ENCODE measurements around the gene MRM2.

The MRM2 gene

DNA sequence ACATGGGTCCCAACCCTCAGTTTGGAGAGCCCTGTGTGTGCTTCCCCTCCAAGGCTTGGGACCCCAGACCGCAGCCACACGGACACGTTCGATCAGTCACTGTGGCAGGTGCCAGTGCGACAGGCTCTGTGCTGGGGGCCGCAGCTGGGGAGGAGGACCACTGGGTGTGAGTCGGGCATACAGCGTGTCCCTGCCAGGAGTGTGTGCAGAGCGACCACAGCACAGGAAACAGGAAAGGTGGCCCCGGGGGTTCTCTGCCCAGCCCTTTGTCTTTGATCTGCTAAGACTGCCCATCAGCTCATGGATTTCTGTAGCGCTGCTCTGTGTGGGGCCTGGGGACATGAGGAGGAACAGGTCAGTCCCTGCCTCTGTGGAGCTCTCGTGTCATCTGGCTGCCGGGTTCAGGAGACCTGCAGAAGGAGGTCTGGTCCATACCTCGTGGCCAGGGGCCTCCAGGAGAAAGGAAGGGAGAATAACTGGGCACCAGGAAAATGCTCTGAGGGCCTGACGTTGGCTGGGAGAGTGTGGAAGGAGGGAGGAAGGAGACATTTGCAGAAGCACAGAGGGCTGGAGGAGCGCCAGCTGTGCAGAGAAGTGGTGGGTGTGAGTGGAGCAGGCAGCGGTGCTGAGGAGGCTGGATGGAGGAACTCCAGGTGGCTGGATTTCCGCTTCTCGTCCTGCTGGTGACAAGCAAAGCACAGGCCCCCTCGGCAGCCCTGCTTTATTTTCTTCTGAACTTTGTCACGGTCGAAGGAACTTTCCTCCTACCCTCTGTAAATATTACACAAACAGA is 4.1 kb upstream of the MRM2 start:
- no peak for DNase-seq

DNA sequence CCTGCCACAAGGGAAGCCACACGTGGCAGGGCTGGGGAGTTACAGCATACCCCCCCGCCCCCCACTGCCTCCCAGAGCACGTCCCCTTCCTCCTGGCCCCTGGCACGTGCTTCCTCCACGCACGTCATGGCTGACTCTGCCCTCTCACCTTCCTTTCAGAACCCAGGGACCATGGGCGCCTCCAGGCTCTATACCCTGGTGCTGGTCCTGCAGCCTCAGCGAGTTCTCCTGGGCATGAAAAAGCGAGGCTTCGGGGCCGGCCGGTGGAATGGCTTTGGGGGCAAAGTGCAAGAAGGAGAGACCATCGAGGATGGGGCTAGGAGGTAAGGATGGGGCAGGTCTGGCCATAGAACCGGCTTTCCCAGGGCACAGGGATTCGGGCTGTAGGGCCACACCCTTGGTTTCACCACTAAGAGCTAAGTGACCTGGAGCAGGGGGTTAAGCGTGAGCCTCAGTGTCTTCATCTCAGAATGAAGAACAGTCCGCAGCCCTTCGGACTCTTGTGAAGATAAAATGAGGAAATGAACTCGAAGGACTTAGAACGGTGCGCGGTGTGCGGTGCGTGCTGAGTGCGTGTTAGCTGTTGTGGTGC is 2.5 kb upstream of the MRM2 start:
- DNase-seq = no peak

DNA sequence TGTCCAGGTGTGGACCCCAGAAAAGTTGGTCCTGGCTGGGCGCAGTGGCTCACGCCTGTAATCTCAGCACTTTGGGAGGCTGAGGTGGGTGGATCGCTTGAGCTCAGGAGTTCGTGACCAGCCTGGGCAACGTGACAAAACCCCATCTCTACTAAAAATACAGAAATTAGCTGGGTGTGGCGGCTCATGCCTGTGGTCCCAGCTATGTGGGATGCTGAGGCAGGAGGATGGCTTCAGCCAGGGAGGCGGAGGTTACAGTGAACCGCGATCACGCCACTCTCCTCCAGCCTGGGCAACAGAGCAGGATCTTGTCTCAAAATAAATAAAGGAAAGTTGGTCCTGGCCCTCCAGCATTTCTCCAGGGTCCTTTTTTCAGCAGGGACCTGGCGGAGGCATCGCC is 1.5 kb upstream of the MRM2 start:
- no peak for DNase-seq

DNA sequence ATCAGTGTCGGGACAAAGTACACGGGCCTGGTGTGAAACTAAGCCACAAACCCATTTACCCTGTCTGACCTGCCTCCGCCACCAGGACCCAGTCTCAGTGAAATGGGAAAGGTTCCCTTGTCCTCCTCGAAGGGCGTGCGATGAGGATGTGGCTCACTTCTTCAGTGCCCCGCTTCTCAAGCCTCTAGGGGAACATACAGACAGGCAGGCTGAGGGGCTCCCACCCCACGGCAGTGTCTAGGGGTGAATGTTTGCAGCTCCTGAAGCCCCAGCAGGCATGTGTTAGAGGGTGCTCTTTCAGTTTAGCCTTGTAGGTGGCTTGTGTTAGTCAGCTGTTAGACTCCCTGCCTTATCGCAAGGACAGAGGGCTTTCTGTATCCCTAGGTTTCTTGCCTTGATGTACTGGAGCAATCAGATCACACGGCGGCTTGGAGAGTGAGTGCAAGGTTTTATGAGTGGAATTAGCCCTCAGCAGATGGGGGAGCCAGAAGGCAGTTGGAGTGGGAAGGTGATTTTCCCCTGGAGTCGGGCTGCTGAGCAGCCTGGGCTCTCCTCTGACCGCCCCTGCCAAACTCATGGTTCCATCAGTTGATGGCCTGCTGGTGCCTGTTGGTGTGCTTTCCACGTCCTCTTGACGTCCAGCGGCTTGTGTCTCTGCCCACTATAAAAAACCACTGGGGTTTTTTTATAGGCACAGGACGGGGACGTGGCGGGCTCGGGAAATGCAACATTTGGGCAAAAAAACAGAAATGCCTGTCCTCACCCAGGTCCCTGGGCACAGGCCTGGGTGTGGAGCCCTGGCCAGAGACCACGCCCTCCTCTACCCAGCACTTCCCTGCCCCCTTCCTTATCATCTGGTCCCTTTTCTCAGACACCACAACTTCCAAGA is 780 bp upstream of the MRM2 start:
- DNase-seq = peak; percentile 5

DNA sequence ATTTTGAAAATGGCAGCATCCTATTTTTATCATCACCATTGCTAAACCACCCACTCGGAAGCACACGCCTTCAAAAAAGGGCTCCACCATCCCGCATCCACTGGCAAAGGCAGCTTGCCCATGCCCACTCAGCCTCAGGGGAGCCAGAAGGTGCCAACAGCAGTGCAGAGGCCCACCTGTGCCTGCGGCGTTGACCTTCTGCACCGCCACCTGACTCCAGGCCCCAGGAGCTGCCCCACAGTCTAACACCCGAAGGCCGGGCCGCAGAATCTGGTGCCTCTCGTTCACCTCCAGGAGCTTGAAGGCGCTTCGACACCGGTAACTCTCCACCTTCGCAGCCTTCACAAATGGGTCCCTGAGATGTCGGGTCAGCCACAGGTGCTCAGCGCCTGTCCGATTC is 2.8 kb downstream of the MRM2 start:
- no peak for DNase-seq

DNA sequence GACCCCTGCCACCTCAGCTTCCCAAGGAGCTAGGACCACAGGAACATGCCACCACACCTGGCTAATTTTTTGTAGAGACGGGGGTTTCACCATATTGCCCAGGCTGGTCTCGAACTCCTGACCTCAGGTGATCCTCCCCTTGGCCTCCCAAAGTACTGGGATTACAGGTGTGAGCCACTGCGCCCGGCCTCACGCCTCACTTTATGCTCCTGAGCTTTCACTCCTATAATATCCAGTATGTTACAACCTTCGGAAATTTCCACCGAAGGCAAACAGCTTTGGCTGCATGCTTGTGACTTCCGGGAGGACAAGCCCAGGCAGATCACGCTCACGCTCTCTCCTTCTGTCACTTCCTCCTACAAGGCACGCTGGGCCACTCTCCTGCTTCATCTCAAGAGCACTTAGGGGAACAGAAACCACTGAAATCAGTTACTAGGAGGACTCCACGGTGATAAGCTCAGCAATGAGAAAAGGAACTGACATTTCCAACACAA is 4.8 kb downstream of the MRM2 start:
- no peak for DNase-seq

DNA sequence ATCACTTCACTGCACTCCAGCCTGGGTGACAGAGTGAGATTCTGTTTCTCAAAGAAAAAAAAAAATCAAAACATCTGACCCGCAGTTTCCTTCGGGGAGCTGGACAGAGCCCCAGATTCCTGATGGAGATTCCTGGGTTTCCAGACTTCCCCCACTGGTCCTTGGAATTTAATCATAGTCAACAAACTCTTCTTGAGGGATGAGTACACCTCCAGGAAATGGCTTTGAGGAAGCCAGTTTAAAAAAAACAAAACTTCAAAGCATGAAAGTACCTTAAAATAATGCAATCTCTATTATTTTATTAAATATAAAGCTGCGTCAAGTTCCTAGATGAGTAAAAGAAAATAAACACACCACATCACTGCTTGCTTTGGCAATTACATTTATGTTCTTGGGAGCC is 8.1 kb downstream of the MRM2 start:
- DNase-seq = no peak

DNA sequence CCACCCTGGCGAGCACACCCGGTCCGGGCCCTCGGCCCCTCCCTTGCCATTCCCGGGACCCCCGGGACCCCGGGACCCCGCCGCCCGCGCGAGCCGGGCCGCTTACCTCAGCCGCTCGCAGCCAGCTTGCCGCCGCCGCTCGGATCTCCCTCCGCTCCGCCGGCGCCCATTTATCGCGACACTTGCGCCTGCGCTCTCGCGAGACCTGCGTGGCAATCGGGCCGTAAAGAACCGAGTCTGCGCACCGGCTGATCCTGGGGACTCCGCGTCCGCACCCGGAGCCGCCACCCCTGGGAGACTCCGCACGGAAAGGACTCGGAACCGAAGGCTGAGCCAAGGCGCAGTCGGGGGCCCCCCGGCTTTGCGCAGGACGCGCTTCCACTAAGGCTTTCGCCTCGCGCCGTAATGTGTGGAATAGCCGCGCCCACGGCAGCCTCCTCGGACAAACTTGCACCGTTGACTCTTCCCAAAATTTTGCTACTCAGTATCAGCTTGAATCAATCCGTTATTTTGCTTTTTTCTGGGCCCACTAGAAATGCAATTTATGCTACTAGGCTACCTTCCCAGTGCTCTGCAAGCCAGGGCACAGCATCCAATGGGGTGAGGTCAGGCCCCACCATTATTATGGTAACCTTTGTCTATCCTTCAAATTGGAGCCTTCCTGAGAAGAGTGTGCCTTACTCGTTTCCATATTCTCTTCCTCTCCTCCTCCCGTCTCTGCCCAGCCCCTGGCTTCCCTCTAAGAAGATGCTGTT is 9.1 kb downstream of the MRM2 start, which contains the start of gene MAD1L1:
TSS of gene MAD1L1 (minus strand) at position 180 of the 755 bp plus-strand sequence. CDS start 2,812 bp downstream, outside the sequence.
- peak; percentile 92 for DNase-seq

DNA sequence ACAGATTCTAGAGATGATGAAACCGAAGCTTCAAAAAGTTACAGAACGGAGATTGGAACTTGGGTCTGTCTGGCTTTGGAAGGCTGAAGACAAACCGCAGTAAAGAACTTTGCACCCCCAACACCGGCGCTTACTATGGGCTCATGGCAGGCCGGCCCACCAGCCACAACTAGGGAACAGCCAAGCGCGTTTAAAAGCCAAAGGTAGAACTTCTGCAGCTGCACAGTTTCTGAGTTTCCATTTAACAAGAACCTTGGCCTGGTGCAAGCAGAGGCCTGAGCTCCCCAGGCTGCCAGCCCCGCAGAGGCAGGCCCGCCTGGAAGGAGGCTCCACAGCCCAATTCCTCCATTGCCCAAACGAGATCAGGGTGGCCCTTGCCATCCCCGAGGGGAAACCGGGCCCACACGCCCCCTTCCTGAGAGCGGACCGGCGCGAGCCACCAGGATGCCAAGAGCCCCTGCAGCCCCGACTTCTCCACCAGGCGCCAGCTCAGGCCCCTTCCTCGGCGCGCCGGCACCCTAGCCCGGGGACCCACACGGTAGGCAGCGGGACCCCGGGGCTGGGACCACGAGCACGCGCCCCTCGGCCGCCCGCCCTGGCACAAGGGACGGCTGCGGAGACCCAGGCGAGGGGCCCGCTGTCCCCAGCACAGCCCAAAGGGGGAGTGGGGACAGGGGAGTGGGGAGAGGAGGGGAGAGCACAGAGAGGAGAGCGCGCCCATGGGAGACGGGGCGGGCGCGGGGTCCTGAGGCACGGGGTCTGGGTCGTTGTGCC is 9.8 kb downstream of the MRM2 start:
- DNase-seq = no peak

DNA sequence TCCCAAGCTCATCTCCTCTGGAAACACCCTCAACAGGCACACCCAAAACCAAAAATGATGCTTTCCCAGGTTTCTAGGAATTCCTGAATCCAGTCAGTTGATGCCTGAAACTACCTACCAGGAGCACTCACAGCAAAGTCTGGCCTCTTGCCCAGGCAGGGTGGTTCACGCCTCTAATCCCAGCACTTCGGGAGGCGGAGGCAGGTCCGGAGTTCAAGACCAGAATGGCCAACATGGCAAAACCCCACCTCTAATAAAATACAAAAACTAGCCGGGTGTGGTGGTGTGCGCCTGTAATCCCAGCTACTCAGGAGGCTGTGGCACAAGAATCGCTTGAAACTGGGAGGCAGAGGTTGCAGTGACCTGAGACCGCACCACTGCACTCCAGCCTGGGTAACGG is 11.1 kb downstream of the MRM2 start:
- no peak for DNase-seq

DNA sequence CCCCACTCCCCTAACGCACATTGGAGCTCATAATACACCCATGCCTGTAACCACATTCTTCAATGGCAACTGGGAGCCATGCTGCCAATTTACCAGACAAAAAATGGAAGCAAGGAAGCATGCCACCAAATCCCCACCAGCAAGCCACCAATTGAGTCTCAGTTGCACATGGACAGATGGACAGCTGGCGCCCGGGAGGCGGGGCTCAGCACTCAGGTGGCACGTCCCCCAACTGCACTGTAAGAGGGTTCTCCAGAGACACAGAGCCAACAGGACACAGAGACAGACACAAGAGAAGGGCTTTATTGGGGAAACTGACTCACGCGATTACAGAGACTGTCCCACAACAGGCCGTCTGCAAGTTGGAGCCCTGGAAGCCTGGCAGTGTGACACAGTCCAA is 11.8 kb downstream of the MRM2 start:
- no peak for DNase-seq

DNA sequence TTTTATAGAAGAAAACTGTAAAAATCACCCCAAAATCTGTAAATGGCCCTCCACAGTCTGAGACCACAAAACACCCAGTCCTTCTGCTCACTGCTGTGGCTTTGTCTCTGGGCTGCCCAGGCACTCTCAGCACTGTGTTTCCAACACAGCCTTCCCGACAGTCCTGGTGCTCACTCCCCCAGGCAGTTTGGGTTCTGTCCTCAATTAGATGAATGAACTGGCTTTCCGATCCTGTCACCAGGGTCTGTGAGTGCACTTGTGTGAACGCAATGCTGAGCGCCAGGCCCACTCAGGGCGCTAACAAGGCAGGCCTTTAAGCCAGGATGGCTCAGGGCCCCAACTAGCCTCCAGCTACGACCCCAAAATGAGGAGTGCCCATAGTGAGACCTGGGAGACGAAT is 12.5 kb downstream of the MRM2 start:
- DNase-seq = no peak

DNA sequence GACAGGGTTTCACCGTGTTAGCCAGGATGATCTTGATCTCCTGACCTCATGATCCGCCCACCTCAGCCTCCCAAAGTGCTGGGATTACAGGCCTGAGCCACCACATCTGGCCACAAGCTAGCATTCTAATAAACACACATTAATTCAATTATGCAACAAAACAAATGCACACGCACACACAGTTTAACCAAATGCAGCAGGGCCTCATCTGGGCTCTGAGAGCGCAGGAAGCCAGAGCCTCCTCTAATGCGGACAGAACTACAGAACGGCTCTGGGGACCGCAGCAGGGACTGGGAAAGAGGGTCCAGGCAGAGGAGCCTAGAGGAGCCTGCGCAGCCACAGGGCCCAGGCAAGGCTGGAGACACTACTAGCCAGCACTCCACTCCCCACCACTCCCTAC is 13.1 kb downstream of the MRM2 start:
- no peak for DNase-seq

DNA sequence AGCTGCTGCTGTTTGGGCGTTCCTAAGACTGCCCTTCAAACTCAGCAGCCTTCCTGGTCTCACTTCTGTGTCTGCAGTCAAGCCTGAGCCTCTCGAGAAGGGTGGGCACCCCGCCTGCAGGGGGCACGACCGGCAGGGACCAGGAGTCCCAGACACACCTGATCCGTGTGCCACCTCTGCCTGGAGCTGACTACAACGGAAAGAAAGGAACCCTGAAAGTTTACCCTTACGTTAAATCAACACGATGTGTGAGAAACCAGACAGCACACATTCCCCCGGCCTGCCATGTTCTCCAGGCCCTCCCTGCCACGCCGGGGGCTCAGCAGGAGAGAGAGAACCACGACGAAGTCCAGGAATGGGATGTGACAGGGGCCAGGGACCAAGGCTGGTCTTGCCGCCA is 14.3 kb downstream of the MRM2 start:
- DNase-seq = no peak

DNA sequence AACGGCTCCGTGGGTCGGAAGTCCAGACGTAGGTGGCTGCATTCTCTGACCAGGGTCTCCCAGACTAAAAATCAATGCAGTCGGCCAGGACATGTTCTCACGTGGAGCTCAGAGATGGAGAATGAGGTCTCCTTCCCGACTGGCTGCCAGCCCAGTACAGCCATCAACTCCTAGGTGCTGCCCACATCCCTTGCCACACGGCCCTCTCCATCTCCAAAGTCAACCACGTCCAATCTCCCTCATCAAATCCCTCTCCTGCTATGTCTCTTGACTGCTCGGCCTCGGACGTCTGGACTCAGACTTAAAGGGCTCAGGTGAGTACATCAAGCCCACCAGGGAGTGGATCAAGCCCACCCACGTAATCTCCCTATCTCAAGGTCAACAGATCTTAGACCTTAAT is 16.2 kb downstream of the MRM2 start:
- DNase-seq = no peak

DNA sequence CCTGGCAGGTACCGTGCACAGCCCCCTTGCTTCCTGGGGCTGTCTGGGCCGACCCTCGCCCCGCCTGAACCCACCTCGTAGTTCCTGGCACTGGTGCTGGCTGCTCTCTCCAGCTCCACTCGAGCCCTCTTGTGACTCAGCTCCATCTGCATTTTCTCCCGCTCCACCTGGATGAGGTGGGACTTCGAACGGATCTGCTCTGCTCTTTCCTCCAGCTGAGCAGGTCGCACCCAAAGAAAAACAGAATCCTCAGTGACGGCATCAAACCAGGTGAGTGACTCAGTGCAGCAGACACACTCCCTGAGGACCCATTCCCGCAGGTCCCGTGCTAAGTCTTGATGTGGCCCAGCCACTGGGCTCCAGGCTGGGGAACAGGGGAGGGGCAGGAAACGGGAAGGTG is 16.7 kb downstream of the MRM2 start:
- DNase-seq = no peak

DNA sequence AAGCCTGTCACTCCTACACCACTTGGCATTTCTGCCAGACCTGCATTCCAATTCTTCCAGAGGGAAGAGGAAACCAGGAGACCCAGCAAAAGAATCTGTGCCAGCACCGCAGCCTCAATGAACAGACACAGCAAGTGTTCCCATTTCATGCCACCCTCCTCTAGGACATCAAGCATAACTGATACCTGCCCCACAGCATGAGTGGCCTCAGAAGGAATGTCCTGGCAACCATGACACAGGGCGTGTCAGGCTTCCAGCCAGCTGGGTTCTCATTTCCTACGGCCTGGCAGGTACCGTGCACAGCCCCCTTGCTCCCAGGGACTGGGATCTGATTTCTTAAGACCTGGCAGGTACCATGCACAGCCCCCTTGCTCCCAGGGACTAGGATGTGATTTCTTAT is 17.1 kb downstream of the MRM2 start:
- DNase-seq = no peak

DNA sequence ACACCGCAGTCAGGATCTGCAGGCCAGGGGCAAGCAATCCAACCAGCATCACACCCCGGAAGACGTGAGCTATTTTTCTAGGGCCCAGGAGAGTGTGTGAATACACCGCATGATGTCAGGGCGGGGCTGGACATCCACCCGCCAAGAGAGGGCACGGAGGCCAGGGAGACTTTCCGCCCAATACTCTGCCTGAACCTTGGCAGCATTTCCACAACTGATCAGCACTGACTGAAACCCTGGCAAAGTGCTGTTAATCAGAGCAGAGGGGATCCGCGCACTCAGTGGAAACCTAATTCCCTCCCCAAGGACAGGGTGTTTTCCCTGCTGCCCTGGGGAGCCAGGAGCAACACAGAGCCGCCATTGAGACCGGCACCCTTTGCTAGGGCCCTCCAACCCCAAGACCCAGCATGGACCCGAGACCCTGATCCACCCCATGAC is 17.5 kb downstream of the MRM2 start:
- DNase-seq = no peak

DNA sequence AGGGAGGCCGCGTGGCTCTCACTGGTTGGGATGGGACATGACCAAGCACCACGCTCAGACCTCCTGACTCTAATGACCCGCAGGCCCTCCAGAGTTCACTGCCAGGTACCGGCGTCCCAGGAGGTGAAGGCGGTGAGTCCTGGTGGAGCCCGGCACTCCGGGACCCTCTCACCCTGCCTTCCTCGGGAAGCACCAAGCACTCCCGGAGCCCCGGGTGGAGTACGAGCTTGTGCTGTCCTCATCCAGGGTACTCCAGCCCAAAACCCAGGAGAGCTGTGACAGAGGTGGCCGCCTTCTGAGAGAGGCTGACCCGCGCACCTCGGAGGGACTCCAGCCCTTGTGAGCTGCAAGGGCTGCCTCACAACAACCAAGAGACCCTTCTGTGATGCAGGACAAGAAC is 18.7 kb downstream of the MRM2 start:
- DNase-seq = no peak

DNA sequence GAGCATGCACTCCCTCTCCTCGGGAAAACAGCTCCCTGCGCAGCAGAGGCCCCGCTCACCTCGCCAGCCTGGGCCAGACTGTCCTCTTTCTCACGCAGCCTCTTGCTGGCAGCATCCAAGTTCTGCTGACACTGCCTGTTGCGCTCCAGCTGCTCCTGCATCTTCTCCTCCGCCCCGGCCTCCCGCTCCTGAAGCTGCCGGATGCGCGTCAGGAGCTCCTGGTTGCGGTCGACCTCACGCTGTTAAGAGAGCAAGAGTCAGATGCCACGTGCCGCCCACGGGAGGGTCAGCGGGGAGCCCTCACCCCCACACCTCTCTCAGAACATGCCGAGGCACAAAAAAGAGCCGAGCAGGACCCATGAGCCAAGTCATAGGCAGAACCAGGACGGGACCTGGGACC is 19.5 kb downstream of the MRM2 start:
- DNase-seq = no peak

DNA sequence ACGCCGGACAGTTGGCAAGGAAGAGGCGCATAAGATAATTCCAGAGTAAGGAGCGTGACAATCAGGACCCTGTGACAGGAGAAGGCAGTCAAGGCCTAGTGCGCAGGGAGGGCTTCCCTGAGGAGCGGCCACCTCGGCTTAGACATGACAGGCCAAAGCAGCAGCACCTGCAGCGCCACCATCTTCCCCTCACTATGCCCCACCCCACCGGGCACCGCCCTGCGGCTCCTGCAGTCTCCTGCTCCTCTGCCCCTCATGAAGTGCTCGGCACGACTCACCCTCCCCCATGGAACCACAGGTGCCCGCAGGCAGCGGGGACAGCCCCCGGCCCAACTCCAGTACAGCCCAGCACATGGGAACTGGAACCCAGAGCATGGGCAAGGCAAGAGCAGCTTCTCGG is 21.1 kb downstream of the MRM2 start:
- DNase-seq = no peak

DNA sequence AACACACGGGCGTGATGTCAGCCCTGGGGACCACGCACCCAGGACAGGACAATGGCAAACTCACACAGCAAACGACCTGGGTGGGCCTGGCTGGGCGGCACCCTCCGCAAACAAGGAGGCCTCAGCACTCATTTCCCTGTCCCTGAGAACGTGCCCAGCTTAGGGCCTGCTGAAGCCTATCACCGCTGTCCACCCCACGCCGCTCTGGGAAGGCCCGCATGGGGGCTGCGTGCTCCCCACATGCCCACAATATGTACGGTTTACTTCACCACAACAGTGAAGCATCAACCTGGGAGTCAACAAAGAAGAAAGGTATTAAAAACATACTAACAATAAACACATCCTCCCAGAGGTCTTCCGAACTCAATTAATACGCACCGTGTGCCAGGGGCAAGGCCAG is 21.5 kb downstream of the MRM2 start:
- no peak for DNase-seq
